Small intestine (tissue), 7 donors: Measurements from ENCODE around the gene BMPR2. TPM values are rescaled to one million over a fixed set of nuclear protein-coding genes. Genes with fewer than 3 reads are reported as not detected.
A peak's percentile ranks its signal among the peaks of the same experiment; 100 is the strongest.
"Not testable (repeated sequence)": the region's sequence is repeated elsewhere in the genome, so short reads cannot be mapped to it uniquely, and the experiment has no call there.

ENCODE experiments used
- DNase-seq, 2 donors: peaks; one replicate each; pipeline versions ENCODE4 v3.0.0 to v3.0.0-alpha.2; 2013
- FAIRE-seq: peaks from 2 replicates; lab custom pipeline; 2012; peaks lifted over from hg19 to GRCh38; lab: Jason Lieb, UNC
- H3K27ac ChIP-seq, 3 donors: one replicate each; pipeline ENCODE4 v1.5.1; 2013; ENCODE audit warnings: low read length in 2 of 3, mild to moderate bottlenecking in 2 of 3, control low read depth in 1 of 3, inconsistent platforms in 1 of 3, low read depth in 1 of 3, moderate library complexity in 1 of 3
- H3K27me3 ChIP-seq, 3 donors: one replicate each; pipeline ENCODE4 v1.6.1; 2013; ENCODE audit warnings: low read length in 3 of 3, inconsistent platforms in 1 of 3; ENCODE audit not compliant: control insufficient read depth in 3 of 3, insufficient read depth in 3 of 3
- H3K36me3 ChIP-seq, 3 donors: one replicate each; pipeline ENCODE4 v1.6.1; 2013; ENCODE audit warnings: low read length in 3 of 3, inconsistent platforms in 1 of 3, low read depth in 1 of 3, mild to moderate bottlenecking in 1 of 3, moderate library complexity in 1 of 3; ENCODE audit not compliant: control insufficient read depth in 3 of 3, insufficient read depth in 2 of 3
- H3K4me1 ChIP-seq, 3 donors: one replicate each; pipeline ENCODE4 v1.6.1; 2013; ENCODE audit warnings: low read length in 2 of 3, inconsistent platforms in 1 of 3, low read depth in 1 of 3, mild to moderate bottlenecking in 1 of 3, moderate library complexity in 1 of 3; ENCODE audit not compliant: control insufficient read depth in 3 of 3, insufficient read depth in 2 of 3
- H3K4me3 ChIP-seq, 3 donors: one replicate each; pipeline ENCODE4 v1.5.1; 2013; ENCODE audit warnings: low read length in 3 of 3, control low read depth in 1 of 3, inconsistent platforms in 1 of 3, low read depth in 1 of 3, mild to moderate bottlenecking in 1 of 3, moderate library complexity in 1 of 3
- H3K9me3 ChIP-seq, 2 donors: one replicate each; pipeline ENCODE4 v1.6.1; 2013; ENCODE audit warnings: low read depth in 1 of 2, low read length in 1 of 2; ENCODE audit not compliant: control insufficient read depth in 2 of 2, insufficient read depth in 1 of 2
- WGBS, 3 donors: extraction: QIAGEN DNeasy Blood & Tissue Kit; methylation state at CpG; one replicate each; pipeline ENCODE4 v1.1.7; 2013; 5-methylcytosine and 5-hydroxymethylcytosine counted together
- polyA plus RNA-seq, 4 donors: library from polyadenylated mRNA; stranded (reverse) in 3 of 4; unstranded in 1 of 4; fragments of 200-250 nt in 3 of 4; fragments of 120-200 nt in 1 of 4; gene quantifications; one replicate each; pipeline versions ENCODE4 v1.2.1 to v1.2.3, GENCODE V29; 2013
- donor health status: healthy with polysubstance abuse.
- donor health status: control.
- donor health status: control.
- donor health status: Bipolar disorder and iron deficiency.
- donor health status: healthy.

BMPR2 gene
- polyA plus RNA-seq, 4 donors: 2.2 to 22.8 (median 6.5) TPM

- FAIRE-seq: no peak
- H3K27me3 ChIP-seq: no peaks in the 10 kb centered on the region
- H3K4me3 ChIP-seq: no peak overlapping the region
- no peaks in the 10 kb centered on the region for H3K4me1 ChIP-seq
- peaks cover 0 to 8% (median 0%) of the 10 kb centered on the region in 3 donors for H3K36me3 ChIP-seq
- no peak overlapping the region for H3K27ac ChIP-seq
- no peaks in the 10 kb centered on the region for H3K9me3 ChIP-seq
- DNase-seq: no peak
- 96 to 100% (median 99%) methylated on average over 2 to 3 of the region's 3 CpGs for whole genome bisulfite sequencing, 3 donors
These were observed 112.5 kb downstream of the BMPR2 start for GRCh38 chr2:202488671-202489070.

DNA sequence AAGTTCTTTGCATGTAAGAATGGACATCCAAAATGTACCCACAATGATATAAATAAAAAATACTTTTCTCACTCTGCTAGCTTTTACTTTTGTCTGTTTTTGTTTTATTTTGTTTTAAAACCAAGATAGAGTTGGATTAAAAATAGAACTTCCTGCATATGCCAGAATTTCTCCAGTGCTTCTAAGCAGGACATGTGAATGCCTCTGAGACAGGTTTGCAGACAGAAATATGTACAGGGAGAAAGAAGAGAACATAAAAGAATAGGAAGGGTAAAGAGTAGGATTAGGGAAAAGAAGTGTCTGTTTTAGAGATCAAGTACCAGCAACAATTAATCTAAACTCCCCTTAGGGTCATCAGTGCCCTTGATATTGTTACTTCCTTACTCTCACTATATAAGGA is 114.4 kb downstream of the BMPR2 start:
- no peak for FAIRE-seq
- no peak overlapping the region for H3K27ac ChIP-seq
- peaks cover 0 to 16% (median 0%) of the 10 kb centered on the region in 3 donors for H3K36me3 ChIP-seq
- H3K4me3 ChIP-seq: no peak overlapping the region
- DNase-seq: no peak
- no peaks in the 10 kb centered on the region for H3K4me1 ChIP-seq
- H3K9me3 ChIP-seq: no peaks in the 10 kb centered on the region
- H3K27me3 ChIP-seq: no peaks in the 10 kb centered on the region

- WGBS, 3 donors: 84 to 89% (median 87%) methylated on average over 4 of the region's 4 CpGs
- FAIRE-seq (no peak), DNase-seq (no peak)
- no peak overlapping the region for H3K4me3 ChIP-seq
- H3K9me3 ChIP-seq: no peaks in the 10 kb centered on the region
- H3K4me1 ChIP-seq: no peaks in the 10 kb centered on the region
- H3K36me3 ChIP-seq: peaks cover 0 to 16% (median 0%) of the 10 kb centered on the region in 3 donors
- H3K27ac ChIP-seq: no peak overlapping the region
- H3K27me3 ChIP-seq: no peaks in the 10 kb centered on the region
These were observed 115.4 kb downstream of the BMPR2 start for GRCh38 chr2:202491514-202491913.

DNA sequence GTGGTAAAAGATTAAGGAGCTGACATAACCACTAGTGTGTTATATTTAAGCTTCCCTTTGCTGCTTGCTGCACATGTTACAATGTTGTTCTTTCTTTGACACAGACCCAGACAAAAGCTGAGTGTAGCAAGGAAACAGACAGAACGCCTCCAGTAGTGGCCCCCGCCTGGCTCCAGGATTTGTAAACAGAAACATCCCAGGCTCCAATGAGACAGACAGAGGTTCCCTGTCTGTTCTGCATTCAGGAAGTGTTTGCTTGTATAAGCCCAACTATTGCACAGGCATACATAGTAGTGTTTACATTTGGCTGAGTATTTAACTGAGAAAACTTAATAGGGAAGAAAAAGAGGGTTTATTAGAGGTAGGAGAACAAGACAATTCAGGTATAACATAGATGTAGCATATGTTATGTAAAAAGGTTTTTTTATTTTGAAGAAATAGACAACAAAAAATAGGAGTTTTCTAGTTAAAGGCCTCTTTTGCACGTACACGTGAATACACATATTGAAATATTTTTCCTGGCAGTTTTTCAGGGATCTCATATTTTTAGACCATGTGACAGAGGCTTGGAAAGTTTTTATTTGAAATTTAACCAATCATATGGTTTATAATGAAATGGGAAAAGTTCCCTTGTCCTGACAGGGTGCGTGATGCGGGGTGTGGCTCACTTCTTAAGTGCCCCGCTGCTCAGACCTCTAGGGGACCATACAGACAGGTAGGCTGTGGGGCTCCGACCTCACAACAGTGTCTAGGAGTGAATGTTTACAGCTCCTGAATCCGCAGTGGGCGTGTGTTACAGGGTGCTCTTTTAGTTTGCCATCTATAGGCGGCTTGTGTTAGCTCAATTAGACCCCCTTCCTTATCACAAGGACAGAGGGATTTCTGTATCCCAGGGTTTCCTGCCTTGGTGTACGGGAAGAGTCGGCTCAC is 118.4 kb downstream of the BMPR2 start:
- Histone ChIP-seq H3K4me1 (no peaks in the 10 kb centered on the region), H3K9me3 (no peaks in the 10 kb centered on the region), H3K4me3 (no peak overlapping the region), H3K27ac (peak overlapping the region in 2 of 3 donors; percentile 28 to 49), H3K27me3 (no peaks in the 10 kb centered on the region), H3K36me3 (peaks cover 0 to 14% (median 0%) of the 10 kb centered on the region in 3 donors)
- FAIRE-seq (no peak), DNase-seq (peak; percentile 17 to 53)
- WGBS, 3 donors: 68 to 90% (median 86%) methylated on average over 13 of the region's 13 CpGs

DNA sequence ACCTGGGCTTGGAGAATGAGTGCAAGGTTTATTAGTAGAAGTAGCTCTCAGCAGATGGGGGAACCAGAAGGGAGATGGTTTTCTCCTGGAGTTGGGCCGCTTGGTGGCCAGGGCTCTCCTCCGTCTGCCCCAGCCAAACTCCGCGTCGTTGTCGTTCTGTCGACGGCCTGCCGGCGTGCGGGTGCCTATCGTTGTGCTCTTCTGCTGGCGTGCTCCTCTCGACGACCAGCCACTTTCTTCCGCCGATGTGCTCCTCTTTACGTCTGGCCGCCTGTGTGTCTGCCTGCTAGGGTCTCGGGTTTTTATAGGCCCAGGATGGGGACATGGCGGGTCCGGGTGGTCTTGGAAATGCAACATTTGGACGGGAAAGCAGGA is 119.1 kb downstream of the BMPR2 start:
- Histone ChIP-seq H3K27me3 (no peaks in the 10 kb centered on the region), H3K27ac (peak overlapping the region in 1 of 3 donors; percentile 49), H3K4me3 (no peak overlapping the region), H3K4me1 (no peaks in the 10 kb centered on the region), H3K9me3 (no peaks in the 10 kb centered on the region), H3K36me3 (peaks cover 0 to 14% (median 0%) of the 10 kb centered on the region in 3 donors)
- FAIRE-seq: no peak
- 94 to 97% (median 96%) methylated on average over 23 of the region's 23 CpGs for WGBS, 3 donors
- no peak for DNase-seq

- peaks cover 0 to 14% (median 0%) of the 10 kb centered on the region in 3 donors for H3K36me3 ChIP-seq
- WGBS, 3 donors: 95 to 97% (median 95%) methylated on average over 23 to 38 of the region's 38 CpGs
- not testable (repeated sequence) for H3K9me3 ChIP-seq, H3K4me1 ChIP-seq, H3K27ac ChIP-seq, H3K27me3 ChIP-seq, DNase-seq, H3K4me3 ChIP-seq, FAIRE-seq
These were observed 120.8 kb downstream of the BMPR2 start for GRCh38 chr2:202496835-202497472.

- 84 to 93% (median 88%) methylated on average over 7 of the region's 7 CpGs for WGBS, 3 donors
- not testable (repeated sequence) for DNase-seq, H3K4me1 ChIP-seq, H3K27ac ChIP-seq, H3K4me3 ChIP-seq, H3K9me3 ChIP-seq, H3K27me3 ChIP-seq, FAIRE-seq
- peaks cover 0 to 14% (median 0%) of the 10 kb centered on the region in 3 donors for H3K36me3 ChIP-seq
These were observed 121.3 kb downstream of the BMPR2 start for GRCh38 chr2:202497473-202497866.

DNA sequence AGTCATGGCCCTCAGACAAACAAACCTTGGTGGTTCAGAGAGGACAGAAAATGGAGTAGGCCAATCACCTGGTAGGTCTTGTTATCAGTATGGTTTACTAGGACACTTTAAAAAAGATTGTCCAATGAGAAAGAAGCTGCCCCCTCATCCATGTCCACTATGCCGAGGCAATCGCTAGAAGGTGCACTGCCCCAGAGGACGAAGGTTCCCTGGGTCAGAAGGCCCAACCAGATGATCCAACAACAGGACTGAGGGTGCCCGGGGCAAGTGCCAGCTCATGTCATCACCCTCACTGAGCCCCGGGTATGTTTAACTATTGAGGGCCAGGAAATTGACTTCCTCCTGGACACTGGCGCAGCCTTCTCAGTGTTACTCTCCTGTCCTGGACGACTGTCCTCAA is 123.7 kb downstream of the BMPR2 start:
- H3K27ac ChIP-seq, FAIRE-seq, H3K4me3 ChIP-seq, H3K9me3 ChIP-seq, H3K27me3 ChIP-seq, DNase-seq, H3K4me1 ChIP-seq: not testable (repeated sequence)
- peaks cover 0 to 21% (median 0%) of the 10 kb centered on the region in 3 donors for H3K36me3 ChIP-seq
- WGBS, 3 donors: 89 to 95% (median 94%) methylated on average over 6 to 7 of the region's 7 CpGs
